Mucosa of stomach (tissue), 1 donor: ENCODE measurements around the gene LMX1B.

Source experiments
- H3K27me3 ChIP-seq: one replicate; pipeline ENCODE4 v1.7.0; 2013; ENCODE audit warnings: mild to moderate bottlenecking, low read length; ENCODE audit not compliant: control insufficient read depth, insufficient read depth
- H3K36me3 ChIP-seq: one replicate; pipeline ENCODE4 v1.7.0; 2013; ENCODE audit warnings: low read length; ENCODE audit not compliant: control insufficient read depth, insufficient read depth
- H3K4me1 ChIP-seq: one replicate; pipeline ENCODE4 v1.7.0; 2013; ENCODE audit warnings: mild to moderate bottlenecking, low read length; ENCODE audit not compliant: control insufficient read depth, insufficient read depth
- H3K4me3 ChIP-seq: one replicate; pipeline ENCODE4 v1.7.0; 2013; ENCODE audit warnings: low read length
- H3K9ac ChIP-seq: one replicate; pipeline ENCODE4 v1.7.0; 2013; ENCODE audit warnings: mild to moderate bottlenecking, low read length, moderate library complexity
- H3K9me3 ChIP-seq: one replicate; pipeline ENCODE4 v1.7.0; 2013; ENCODE audit warnings: mild to moderate bottlenecking, low read length, moderate library complexity; ENCODE audit not compliant: control insufficient read depth
- donor health status: Pancreatic carcinoma.

Gene LMX1B

GRCh38 chr9:126671983-126672382 lies 58.3 kb downstream of the LMX1B start:
- no peaks in the 10 kb centered on the region for H3K9me3 ChIP-seq
- no peak overlapping the region for H3K9ac ChIP-seq
- peaks cover 72% of the 10 kb centered on the region for H3K27me3 ChIP-seq
- H3K4me1 ChIP-seq: peaks cover 4% of the 10 kb centered on the region
- no peaks in the 10 kb centered on the region for H3K36me3 ChIP-seq
- H3K4me3 ChIP-seq: no peak overlapping the region

GRCh38 chr9:126672634-126673284 lies 59.0 kb downstream of the LMX1B start:
- Histone ChIP-seq H3K27me3 (peaks cover 74% of the 10 kb centered on the region), H3K9me3 (no peaks in the 10 kb centered on the region), H3K4me1 (peaks cover 4% of the 10 kb centered on the region), H3K4me3 (no peak overlapping the region), H3K9ac (no peak overlapping the region), H3K36me3 (no peaks in the 10 kb centered on the region)

DNA sequence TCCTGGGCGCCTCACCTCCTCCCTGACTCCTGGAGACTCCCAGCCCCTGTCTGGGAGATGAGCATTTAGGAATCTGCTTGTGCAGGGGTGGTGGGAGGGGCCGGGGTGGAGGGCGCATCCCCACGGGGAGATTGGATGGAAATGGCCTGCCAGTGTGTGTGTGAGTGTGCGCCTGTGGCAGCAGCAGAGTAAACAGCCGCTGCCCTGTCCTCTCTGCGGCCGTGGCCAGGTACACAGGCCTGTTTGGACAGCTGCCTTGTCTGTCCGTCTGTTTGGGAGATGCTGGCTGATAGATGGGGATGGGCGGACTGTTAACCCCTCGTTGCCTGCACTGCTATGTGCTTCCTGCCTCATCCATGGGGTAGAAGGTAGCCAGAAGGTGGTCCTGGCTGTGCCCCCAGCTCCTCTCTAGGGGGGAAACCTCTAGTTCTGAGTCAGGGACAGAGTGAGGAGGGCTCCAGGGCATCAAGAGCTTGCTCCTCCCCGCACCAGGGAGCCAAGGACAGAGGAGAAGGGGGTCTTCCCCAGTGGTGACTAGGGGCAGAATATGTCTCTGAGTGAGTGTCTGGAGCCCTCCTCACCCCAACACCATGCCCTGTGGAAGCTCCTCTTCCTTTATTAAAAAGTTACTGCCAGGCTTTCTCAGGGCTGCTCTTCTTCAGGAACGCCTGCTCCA lies 60.1 kb downstream of the LMX1B start:
- no peaks in the 10 kb centered on the region for H3K9me3 ChIP-seq
- H3K27me3 ChIP-seq: peaks cover 81% of the 10 kb centered on the region
- H3K36me3 ChIP-seq: no peaks in the 10 kb centered on the region
- H3K4me3 ChIP-seq: no peak overlapping the region
- H3K9ac ChIP-seq: no peak overlapping the region
- H3K4me1 ChIP-seq: peaks cover 4% of the 10 kb centered on the region

GRCh38 chr9:126674365-126675146 lies 60.8 kb downstream of the LMX1B start:
- H3K4me1 ChIP-seq: peaks cover 4% of the 10 kb centered on the region
- no peaks in the 10 kb centered on the region for H3K9me3 ChIP-seq
- H3K36me3 ChIP-seq: no peaks in the 10 kb centered on the region
- H3K9ac ChIP-seq: no peak overlapping the region
- H3K27me3 ChIP-seq: peaks cover 81% of the 10 kb centered on the region
- H3K4me3 ChIP-seq: no peak overlapping the region

- Histone ChIP-seq H3K4me3 (no peak overlapping the region), H3K27me3 (peaks cover 86% of the 10 kb centered on the region), H3K9me3 (no peaks in the 10 kb centered on the region), H3K36me3 (no peaks in the 10 kb centered on the region), H3K4me1 (peaks cover 4% of the 10 kb centered on the region), H3K9ac (no peak overlapping the region)
Measured at GRCh38 chr9:126675147-126675467, 61.4 kb downstream of the LMX1B start.

DNA sequence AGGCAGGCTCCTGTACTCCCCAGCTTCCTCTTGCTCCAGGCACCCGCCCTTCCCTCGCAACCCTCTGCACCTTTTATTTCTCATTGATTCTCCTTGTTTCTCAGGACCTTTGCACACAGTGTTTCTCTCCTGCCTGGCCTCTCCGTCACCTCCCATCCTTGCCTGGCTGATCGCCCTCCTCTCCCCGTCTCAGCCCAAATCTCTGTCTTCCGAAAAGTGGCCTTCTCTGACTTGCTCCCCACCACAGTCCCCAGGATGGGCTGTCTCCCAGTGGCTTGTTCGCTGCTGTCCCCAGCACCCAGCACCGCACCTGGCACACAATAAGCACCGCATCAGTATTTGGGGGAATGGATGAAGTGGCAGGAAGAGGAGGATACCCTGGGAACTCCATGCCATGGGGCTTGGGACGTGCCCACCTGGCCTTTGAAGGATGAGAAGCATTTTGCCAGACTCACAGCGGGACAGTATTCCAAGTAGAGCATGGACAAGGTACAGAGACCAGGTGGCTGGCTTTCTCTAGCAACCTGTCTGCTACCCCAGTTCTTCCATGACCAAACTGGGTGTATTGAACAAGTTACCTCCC lies 62.5 kb downstream of the LMX1B start:
- Histone ChIP-seq H3K4me1 (peaks cover 3% of the 10 kb centered on the region), H3K9ac (no peak overlapping the region), H3K4me3 (no peak overlapping the region), H3K9me3 (no peaks in the 10 kb centered on the region), H3K36me3 (no peaks in the 10 kb centered on the region), H3K27me3 (peaks cover 88% of the 10 kb centered on the region)

DNA sequence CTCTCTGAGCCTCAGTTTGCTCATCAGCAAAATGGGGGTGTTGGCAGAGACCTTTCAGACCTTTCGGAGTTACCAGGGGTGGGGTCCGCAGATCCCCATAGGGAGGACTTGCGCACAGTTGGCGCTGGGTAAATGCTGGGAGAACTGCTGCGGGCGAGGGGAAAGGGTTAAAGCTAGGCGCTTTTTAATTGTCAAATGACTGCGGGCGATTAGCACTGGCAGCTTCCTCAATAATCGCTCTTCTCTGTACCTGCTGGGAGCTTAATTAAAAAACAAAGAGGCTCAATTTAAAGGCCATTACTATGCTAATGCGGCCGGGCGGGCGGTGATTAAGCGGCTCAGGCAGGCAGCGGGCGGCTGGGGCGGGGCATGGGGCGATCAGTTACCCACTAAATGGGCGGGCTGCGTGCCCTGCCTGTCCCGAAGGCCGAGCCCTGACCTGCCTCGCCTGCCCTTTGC lies 63.0 kb downstream of the LMX1B start:
- Histone ChIP-seq H3K4me3 (no peak overlapping the region), H3K4me1 (no peaks in the 10 kb centered on the region), H3K9ac (no peak overlapping the region), H3K36me3 (no peaks in the 10 kb centered on the region), H3K9me3 (no peaks in the 10 kb centered on the region), H3K27me3 (peaks cover 87% of the 10 kb centered on the region)

DNA sequence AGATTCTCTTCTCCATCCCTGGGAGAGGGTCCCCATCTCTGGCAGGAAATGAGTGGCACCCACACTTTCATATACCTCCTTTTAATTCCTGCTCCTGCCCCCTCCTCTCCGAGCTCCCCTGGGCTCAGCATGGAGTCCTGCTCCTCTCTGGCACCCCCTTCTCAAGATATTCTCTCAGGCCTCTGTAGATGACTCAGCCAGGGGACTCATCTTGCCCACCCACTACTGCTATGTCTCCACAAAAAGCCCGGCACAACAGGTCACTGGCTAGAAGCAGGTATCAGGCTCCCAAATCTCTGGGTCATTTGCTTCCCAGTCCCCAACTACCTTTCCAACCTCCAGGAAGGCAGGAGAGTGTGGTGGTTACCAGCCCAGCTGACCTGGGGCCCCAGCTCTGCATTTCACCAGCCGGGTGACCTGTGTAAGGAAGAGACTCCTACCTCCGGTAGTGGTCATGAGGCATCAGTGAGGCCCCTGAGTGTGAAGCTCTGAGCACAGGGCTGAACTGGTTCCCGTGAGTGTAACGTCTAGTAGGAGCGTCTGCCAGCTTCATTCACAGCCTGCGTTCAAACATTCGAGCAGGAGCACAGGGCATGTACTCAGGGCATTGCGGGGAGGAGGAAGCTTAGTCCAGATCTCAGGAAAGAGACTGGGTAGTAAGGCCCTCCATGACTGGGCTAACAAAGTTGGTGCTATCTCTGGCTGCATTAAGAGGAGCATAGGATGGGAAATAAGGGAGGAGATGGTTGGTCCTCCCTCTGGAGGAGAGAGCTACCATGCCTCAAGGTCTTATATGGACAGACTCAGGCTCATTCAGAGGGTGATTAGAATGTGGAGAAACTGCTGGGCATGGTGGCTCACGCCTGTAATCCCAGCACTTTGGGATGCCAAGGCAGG lies 63.7 kb downstream of the LMX1B start:
- Histone ChIP-seq H3K27me3 (peaks cover 86% of the 10 kb centered on the region), H3K36me3 (no peaks in the 10 kb centered on the region), H3K9me3 (no peaks in the 10 kb centered on the region), H3K4me1 (no peaks in the 10 kb centered on the region), H3K4me3 (no peak overlapping the region), H3K9ac (no peak overlapping the region)

DNA sequence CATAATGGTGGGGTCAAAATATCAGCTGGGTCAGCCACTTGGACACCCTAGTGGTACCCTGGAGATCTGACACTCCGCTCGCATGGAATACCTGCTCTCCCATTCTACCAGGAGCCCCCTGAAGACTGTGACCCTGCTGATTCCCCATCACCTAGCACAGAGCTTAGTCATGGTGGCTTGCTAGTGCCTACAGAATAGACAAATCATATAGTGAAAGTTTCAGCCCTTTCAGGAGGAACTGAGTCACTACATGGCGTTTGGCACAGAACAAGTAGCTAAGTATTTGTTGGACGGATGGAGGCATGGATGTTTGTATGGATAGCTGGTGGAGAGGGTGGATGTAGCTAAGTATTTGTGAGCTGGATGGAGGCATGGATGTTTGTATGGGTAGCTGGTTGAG lies 65.3 kb downstream of the LMX1B start:
- no peaks in the 10 kb centered on the region for H3K4me1 ChIP-seq
- no peaks in the 10 kb centered on the region for H3K9me3 ChIP-seq
- peaks cover 86% of the 10 kb centered on the region for H3K27me3 ChIP-seq
- no peaks in the 10 kb centered on the region for H3K36me3 ChIP-seq
- H3K4me3 ChIP-seq: no peak overlapping the region
- no peak overlapping the region for H3K9ac ChIP-seq

DNA sequence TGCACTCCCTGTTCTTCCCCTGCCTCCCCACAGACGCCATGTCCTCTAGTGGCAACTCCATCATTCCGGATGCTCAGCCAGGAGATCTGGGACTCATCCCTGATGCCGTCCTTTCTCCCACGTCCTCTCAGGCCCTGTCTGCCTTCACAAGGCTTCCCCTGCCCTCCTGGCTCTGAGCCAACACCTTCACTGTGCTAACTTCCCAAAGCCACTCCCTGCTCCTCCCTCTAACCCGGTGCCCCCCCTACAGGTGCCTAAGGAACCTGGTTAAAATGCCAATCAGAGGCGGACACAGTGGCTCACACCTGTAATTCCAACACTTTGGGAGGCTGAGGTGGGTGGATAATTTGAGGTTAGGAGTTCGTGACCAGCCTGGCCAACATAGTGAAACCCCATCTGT lies 67.6 kb downstream of the LMX1B start:
- peaks cover 86% of the 10 kb centered on the region for H3K27me3 ChIP-seq
- no peaks in the 10 kb centered on the region for H3K9me3 ChIP-seq
- H3K9ac ChIP-seq: no peak overlapping the region

GRCh38 chr9:126682113-126682810 lies 68.5 kb downstream of the LMX1B start:
- no peaks in the 10 kb centered on the region for H3K9me3 ChIP-seq
- peaks cover 77% of the 10 kb centered on the region for H3K27me3 ChIP-seq
- H3K9ac ChIP-seq: no peak overlapping the region
- H3K4me3 ChIP-seq: no peak overlapping the region
- no peaks in the 10 kb centered on the region for H3K36me3 ChIP-seq
- no peaks in the 10 kb centered on the region for H3K4me1 ChIP-seq

More for the DNA sequence above, 67.6 kb downstream of the LMX1B start:
- Histone ChIP-seq H3K4me1 (no peaks in the 10 kb centered on the region), H3K36me3 (no peaks in the 10 kb centered on the region), H3K4me3 (no peak overlapping the region)
